GM18907 (cell line): Measurements from ENCODE around the gene PPOX.

Experiments used
- ATAC-seq: cut with Tn5 transposase; IDR thresholded peaks from one replicate; pipeline ENCODE4 v1.9.1; 2021; ENCODE audit warnings: mild to moderate bottlenecking, moderate library complexity; ENCODE audit not compliant: unreplicated experiment

Gene PPOX

DNA sequence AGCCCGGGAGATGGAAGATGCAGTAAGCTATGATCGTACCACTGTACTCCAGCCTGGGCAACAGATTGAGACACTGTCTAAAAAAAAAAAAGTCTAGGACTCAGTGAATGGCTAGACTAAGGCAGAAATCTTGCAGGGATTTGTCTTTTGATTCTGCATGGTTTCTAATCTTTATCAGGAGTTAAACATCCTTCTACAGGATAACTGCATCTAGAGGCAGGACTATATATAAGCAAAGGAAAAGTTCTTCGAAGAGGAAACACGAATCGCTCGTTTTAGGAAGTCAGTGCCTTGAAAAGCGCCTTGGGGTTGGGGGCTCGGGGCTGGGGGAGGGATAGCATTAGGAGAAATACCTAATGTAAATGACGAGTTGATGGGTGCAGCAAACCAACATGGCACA lies 13.1 kb upstream of the PPOX start:
- peak; percentile 4 for ATAC-seq

DNA sequence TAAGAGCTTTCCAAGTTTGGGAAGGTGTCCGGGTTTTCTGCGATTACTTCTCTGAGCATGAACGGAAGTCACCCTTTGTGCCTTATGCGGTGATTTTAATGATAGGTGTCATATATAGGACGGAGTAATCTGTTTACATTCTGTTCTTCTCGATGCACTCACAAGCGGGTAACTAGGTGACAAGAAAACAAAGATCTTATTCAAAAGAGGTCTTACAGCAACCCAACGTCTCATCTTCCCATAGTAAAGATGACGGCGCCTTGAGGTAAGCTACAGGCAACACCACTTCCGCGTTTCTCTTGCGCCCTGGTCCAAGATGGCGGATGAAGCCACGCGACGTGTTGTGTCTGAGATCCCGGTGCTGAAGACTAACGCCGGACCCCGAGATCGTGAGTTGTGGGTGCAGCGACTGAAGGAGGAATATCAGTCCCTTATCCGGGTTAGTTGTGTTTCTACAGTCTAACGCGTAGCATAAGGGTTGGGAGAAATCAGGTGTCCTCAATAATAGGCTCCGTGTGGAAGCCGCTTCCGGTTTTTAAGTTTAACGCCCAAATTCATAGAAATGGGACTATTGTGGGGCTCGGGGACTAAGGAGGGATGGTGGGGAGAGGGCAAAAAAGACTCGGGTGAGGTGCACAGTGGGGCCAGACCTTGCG lies 12.4 kb upstream of the PPOX start, which contains the start of gene UFC1:
Gene UFC1 (plus strand): TSS at position 297 of the 656 bp plus-strand sequence. CDS start 20 bp downstream, at position 317.
- peak; percentile 82 for ATAC-seq

DNA sequence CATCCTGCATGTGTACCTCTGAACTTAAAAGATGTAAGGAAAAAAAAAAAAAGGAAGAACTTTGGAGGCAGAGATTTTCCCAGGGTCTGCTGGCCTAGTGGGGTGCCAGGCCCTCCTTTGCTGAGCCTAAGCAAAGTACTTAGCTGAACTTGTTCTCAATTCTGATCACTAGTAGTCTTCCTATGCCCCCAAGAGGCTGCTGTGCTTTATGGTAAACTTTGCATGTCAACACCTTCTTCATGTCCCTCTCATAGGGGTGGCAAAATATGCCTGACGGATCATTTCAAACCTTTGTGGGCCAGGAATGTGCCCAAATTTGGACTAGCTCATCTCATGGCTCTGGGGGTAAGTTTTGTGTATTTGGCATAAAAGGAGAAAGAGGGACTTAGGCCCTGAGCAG lies 8.4 kb upstream of the PPOX start:
- no peak for ATAC-seq

DNA sequence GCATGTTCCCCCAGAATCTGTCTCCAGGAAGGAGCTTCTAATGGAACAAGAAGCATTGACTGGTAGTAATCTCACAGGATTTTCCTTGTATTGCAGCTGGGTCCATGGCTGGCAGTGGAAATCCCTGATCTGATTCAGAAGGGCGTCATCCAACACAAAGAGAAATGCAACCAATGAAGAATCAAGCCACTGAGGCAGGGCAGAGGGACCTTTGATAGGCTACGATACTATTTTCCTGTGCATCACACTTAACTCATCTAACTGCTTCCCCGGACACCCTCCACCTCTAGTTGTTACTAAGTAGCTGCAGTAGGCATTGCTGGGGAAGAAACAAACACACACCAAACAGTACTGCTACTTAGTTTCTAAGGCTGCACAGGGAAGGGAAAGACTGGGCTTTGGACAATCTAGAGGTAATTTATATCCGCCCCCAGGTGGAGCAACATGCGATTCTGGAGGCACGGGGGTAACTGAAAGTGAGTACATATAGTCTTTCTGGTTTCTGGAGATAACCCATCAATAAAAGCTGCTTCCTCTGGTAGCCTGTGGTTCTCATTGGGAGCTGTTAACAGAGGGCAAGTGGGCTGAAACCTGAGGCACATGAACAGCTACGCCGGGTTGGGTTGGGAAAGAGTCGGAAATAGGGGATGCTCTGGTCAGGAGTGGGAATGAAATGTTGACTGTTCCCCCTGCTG lies 7.8 kb upstream of the PPOX start:
- ATAC-seq = peak; percentile 3

GRCh38 chr1:161159087-161159912 lies 6.9 kb upstream of the PPOX start, which contains the start of gene USP21:
USP21 (plus strand) TSS chr1:161159500; CDS start chr1:161160641, 1,141 bp downstream.
- peak; percentile 80 for ATAC-seq

GRCh38 chr1:161159913-161160243 lies 6.3 kb upstream of the PPOX start:
- no peak for ATAC-seq

DNA sequence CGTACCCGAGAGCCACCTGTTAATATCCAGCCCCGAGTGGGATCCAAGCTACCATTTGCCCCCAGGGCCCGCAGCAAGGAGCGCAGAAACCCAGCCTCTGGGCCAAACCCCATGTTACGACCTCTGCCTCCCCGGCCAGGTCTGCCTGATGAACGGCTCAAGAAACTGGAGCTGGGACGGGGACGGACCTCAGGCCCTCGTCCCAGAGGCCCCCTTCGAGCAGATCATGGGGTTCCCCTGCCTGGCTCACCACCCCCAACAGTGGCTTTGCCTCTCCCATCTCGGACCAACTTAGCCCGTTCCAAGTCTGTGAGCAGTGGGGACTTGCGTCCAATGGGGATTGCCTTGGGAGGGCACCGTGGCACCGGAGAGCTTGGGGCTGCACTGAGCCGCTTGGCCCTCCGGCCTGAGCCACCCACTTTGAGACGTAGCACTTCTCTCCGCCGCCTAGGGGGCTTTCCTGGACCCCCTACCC lies 5.5 kb upstream of the PPOX start:
- no peak for ATAC-seq

DNA sequence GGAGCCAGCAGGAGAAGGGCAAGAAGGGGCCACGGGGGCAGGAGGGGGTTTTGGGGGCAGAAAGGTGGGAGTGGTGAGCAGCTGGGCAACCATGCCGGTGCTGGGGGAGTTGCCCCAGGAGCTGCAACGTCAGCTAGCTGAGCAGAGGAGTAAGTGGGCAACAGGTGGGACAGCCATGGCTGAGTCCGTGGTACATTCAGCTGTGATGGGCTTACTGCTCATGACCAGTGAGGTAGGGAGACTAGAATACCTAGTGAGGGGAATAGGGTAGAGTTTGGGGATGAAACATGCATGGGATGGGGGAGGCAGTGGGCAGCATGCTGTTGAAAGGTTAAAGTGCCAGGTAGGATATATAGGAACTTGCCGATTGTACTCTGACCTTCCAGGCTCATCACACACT lies 4.6 kb upstream of the PPOX start:
- ATAC-seq = no peak

GRCh38 chr1:161162052-161162451 lies 4.2 kb upstream of the PPOX start:
- ATAC-seq = no peak

DNA sequence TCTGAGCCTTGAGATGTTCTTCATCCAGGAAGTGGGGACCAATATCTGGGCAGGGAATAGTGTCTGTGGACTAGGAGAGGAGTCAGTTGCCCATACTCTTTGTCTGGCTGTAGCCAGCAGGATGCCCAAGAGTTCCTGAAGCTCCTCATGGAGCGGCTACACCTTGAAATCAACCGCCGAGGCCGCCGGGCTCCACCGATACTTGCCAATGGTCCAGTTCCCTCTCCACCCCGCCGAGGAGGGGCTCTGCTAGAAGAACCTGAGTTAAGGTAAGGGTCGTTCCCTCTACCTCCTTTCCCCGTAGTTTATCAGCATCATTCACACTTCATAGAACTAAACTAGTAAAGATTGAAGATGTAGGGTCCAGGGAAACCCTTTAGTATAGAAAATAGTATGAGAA lies 3.4 kb upstream of the PPOX start:
- ATAC-seq = no peak

DNA sequence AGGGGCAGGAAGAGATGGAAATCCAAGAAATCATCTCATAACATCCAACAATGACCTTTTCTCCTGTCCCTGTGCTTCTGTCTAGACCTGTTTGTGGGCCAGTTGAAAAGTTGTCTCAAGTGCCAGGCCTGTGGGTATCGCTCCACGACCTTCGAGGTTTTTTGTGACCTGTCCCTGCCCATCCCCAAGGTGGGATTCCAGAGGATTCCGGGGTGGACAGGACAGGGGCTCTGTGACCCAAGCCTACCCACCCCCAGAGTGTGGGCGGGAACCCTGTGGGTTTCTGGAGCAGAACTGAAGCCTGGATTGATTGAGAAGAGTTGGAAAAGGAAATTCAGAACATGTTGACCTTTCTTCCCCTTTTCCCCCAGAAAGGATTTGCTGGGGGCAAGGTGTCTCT lies 2.4 kb upstream of the PPOX start:
- ATAC-seq = no peak

GRCh38 chr1:161164901-161165610 lies 1.2 kb upstream of the PPOX start:
- ATAC-seq = no peak

DNA sequence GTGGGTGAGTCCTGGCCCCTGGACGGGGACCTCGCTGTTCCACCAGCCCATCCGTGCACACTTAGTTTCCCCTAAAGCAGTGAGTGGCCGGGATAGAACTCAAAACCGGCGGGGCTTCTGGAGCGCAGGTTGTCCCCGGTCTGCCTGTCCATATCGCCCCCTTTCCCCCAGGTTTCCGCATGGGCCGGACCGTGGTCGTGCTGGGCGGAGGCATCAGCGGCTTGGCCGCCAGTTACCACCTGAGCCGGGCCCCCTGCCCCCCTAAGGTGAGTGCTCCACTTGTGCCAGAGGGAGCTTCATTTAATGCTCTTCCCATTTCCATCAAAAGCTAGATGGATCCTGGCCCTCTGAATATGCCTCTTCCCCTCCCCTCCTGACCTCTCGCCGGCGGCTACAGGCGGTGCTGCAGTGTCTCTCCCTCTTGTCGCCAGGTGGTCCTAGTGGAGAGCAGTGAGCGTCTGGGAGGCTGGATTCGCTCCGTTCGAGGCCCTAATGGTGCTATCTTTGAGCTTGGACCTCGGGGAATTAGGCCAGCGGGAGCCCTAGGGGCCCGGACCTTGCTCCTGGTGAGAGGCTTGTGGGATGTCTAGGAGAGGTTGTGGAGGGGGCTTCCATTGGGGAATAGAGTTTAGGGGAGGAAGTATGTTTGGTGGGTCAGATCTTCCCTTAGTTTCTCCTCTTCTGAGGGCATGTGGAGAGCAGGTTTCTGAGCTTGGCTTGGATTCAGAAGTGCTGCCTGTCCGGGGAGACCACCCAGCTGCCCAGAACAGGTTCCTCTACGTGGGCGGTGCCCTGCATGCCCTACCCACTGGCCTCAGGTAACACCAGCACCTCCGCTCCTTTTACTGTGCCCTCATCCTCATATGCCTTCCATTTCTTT lies 683 bp downstream of the PPOX start:
- ATAC-seq = peak; percentile 12

GRCh38 chr1:161168906-161169305 lies 2.7 kb downstream of the PPOX start:
- ATAC-seq = no peak

DNA sequence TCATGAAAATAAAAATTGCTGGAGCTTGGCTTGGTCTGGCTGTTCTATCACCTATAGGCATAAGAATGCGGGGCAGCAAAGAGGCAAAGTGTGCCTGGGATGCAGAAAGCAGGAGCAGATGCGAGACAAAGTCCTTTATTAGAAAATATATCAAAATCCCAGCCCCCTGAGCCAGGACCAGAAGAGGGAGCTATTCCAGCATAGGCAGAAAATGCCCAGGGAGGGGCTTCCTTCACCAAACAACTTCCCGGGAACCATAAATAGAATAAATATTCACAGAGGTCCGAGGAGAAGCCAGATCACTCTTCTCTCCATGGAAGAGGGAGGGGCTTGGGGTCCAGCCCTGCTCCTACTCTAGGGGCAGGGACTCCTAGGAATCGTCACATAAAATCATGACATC lies 5.0 kb downstream of the PPOX start:
- ATAC-seq = no peak

- ATAC-seq = no peak
These were observed 5.5 kb downstream of the PPOX start for GRCh38 chr1:161171696-161172095.

- ATAC-seq = no peak
These were observed 6.1 kb downstream of the PPOX start for GRCh38 chr1:161172349-161172748.

- ATAC-seq = no peak
These were observed 6.7 kb downstream of the PPOX start for GRCh38 chr1:161172776-161173376.

DNA sequence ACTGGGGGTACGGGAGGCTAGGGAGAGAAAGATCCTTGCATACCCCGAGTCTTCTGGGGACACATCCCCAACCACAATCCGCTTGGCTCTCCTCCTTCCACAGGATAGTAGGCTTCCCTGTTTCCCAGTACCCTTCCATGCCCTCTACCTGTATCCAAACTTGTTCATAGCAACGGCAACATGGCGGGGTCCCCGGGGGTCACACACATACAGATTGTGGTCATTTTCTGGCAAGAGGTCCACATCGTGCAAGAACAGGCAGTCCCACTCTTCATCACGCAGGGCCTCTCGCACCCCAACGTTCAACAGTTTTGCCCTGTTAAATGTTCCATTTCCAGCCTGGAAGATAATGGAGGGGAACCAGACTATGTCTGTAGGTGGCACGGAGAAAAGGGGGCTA lies 7.5 kb downstream of the PPOX start:
- no peak for ATAC-seq

GRCh38 chr1:161174911-161175310 lies 8.7 kb downstream of the PPOX start:
- ATAC-seq = no peak
